ENCODE results near the gene RAP1GAP. TPM values are rescaled to one million over a fixed set of nuclear protein-coding genes. Genes with fewer than 3 reads are reported as not detected.

Gene RAP1GAP
- total RNA-seq, 4 donors from 2014 or later, result 1.9 to 6.8 (median 5.0) TPM

DNA sequence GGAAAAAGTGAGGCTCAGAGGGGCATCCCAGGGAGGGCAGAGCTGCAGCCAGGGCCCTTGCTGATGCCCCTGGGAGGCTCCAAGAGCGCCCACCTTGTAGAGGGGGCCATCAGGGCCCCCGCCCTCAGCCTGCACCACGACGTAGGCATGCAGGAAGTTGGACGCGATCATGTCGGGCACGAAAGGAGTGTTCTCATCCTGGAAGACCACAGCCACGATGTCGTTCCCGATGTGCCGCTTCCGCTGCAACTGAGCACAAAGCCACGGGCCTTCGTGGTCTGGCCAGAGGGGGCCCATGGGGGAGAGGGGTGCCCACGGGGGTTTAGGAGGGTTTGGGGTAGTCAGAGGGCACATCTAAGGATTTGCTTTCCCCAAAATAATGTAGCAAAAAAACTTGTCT lies 59.1 kb downstream of the RAP1GAP start:
- no peak for DNase-seq
- TF ChIP-seq CTCF (IDR thresholded peaks at IDR 0.05), result no peak
- no peak for TF ChIP-seq POLR2A (IDR thresholded peaks at IDR 0.05)
- Histone ChIP-seq H3K27me3 (peaks cover 0 to 7% (median 0%) of the 10 kb centered on the region in 4 donors), H3K36me3 (no peaks in the 10 kb centered on the region), H3K27ac (no peak overlapping the region), H3K4me1 (peaks cover 5 to 25% (median 8%) of the 10 kb centered on the region in 3 donors), H3K4me3 (no peak overlapping the region), H3K9me3 (no peaks in the 10 kb centered on the region)
- intact Hi-C loops (cut with DNase I), result no loop called here
- WGBS, 2 donors, result 62 to 90% methylated on average over 3 to 6 of the region's 16 CpGs

GRCh38 chr1:21608798-21609197 lies 60.4 kb downstream of the RAP1GAP start:
- Histone ChIP-seq H3K9me3 (no peaks in the 10 kb centered on the region), H3K4me3 (no peak overlapping the region), H3K36me3 (no peaks in the 10 kb centered on the region), H3K4me1 (peaks cover 0 to 13% (median 3%) of the 10 kb centered on the region in 3 donors), H3K27ac (no peak overlapping the region), H3K27me3 (peaks cover 0 to 7% (median 0%) of the 10 kb centered on the region in 4 donors)
- 17 to 65% methylated on average over 1 to 2 of the region's 4 CpGs for WGBS, 2 donors
- DNase-seq, result no peak
- intact Hi-C loops (cut with DNase I), result no loop called here
- TF ChIP-seq POLR2A (IDR thresholded peaks at IDR 0.05) (no peak), CTCF (IDR thresholded peaks at IDR 0.05) (no peak)

DNA sequence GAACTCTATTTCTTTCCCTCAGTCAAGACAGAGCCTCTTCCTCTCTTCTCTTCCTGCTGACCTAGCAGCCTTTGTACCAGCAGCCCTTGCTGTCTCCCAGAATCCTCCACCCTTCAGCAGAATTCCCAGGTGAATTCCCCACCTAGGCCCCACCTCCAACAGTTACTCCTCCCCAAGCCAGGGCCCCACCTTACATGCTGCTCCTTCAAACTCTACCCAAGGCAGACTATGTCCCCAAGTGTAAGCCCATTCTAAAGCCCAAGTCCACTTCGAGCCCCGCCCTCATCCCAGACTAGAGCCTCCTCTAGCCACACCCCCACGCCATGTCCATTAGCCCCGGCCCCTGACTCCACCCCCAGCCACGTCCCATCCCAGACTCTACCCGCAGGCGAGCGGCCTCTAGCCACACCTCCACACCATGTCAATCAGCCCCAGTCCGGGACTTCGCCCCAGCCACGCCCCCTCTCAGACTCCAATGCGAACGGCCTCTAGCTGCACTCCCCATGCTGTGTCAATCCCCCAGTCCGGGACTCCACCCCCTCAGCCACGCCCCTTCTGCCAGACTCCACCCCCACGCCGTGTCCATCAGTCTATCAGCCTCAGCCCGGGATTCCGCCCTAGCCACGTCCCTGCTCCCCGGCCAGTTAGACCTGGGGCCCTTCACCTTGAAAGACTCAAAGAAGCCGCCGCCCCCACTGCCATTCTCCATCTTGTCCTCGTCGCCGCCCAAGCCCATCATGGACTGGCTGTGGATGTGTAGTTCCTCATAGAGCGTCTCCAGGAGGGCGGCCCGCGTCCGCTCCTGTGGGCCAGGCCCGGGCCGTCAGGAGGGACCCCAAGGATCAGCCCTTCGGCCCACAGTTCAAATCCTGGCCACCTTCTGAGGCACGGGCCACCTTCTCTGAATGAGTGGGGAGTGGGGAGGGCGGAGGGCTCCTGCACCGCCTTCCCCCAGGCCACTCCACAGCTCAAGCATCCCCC lies 61.3 kb downstream of the RAP1GAP start:
- no peak for DNase-seq

GRCh38 chr1:21605964-21606705 lies 63.0 kb downstream of the RAP1GAP start:
- Histone ChIP-seq H3K27ac (no peak overlapping the region), H3K4me1 (peaks cover 0 to 12% (median 3%) of the 10 kb centered on the region in 3 donors), H3K36me3 (no peaks in the 10 kb centered on the region), H3K9me3 (no peaks in the 10 kb centered on the region), H3K4me3 (no peak overlapping the region), H3K27me3 (peaks cover 0 to 11% (median 0%) of the 10 kb centered on the region in 4 donors)
- WGBS, 2 donors, result 80 to 100% methylated on average over 1 of the region's 15 CpGs
- DNase-seq, result no peak
- intact Hi-C loops (cut with DNase I), result no loop called here
- TF ChIP-seq CTCF (IDR thresholded peaks at IDR 0.05) (no peak), POLR2A (IDR thresholded peaks at IDR 0.05) (no peak)

More for the DNA sequence above, 61.3 kb downstream of the RAP1GAP start:
- Histone ChIP-seq H3K4me1 (peaks cover 0 to 12% (median 3%) of the 10 kb centered on the region in 3 donors), H3K9me3 (no peaks in the 10 kb centered on the region), H3K27ac (no peak overlapping the region), H3K36me3 (no peaks in the 10 kb centered on the region), H3K27me3 (peaks cover 0 to 7% (median 0%) of the 10 kb centered on the region in 4 donors), H3K4me3 (peak overlapping the region in 1 of 4 donors; percentile 19)
- intact Hi-C loops (cut with DNase I), result no loop called here
- WGBS, 2 donors, result 23 to 35% methylated on average over 7 to 22 of the region's 37 CpGs
- no peak for TF ChIP-seq POLR2A (IDR thresholded peaks at IDR 0.05)
- no peak for TF ChIP-seq CTCF (IDR thresholded peaks at IDR 0.05)
